ENCODE results near the gene MIB2. TPM values are rescaled to one million over a fixed set of nuclear protein-coding genes. Genes with fewer than 3 reads are reported as not detected.

The MIB2 gene
- total RNA-seq, 1 experiment from 2014 or later = 74.5 TPM

GRCh38 chr1:1620433-1621139 is 5.3 kb downstream of the MIB2 start:
- H3K27ac ChIP-seq (ENCODE audit: low read length) = no peak overlapping the region
- CTCF ChIA-PET = interaction anchor here (0.8 kb wide), 1 partner anchor 1027 kb away, joined by 3 read pairs; no protein-coding TSS in a partner anchor

More at GRCh38 chr1:1620433-1621139, 5.3 kb downstream of the MIB2 start:
- BruUV-seq (replicated peaks) = no TSS peak
- DNase-seq (ENCODE audit: low read depth, low spot score) (no peak), ATAC-seq (no peak)
- Histone ChIP-seq H3K36me3 (ENCODE audit: control insufficient read depth, insufficient read depth, low read length) (no peaks in the 10 kb centered on the region), H3K27me3 (ENCODE audit: control insufficient read depth, insufficient read depth, low read length) (no peaks in the 10 kb centered on the region), H3K9me3 (ENCODE audit: control insufficient read depth, insufficient read depth, low read depth, low read length) (no peaks in the 10 kb centered on the region), H3K4me1 (ENCODE audit: control insufficient read depth, insufficient read depth, low read length) (peaks cover 10% of the 10 kb centered on the region; the same call in 1 of the 2 replicates), H3K4me3 (ENCODE audit: low read depth in 2 of 2, low read length in 2 of 2) (no peak overlapping the region)
- POLR2A ChIA-PET = no interaction called here
- TF ChIP-seq CTCF (IDR thresholded peaks at IDR 0.05) (no peak), POLR2AphosphoS5 (IDR thresholded peaks at IDR 0.05; ENCODE audit: low read depth, low read length) (no peak), SIN3A (IDR thresholded peaks at IDR 0.05; ENCODE audit: borderline replicate concordance, insufficient read depth, low read depth, low read length) (no peak), TCF7L2 (IDR thresholded peaks at IDR 0.05; ENCODE audit: low read depth, low read length) (no peak), REST (IDR thresholded peaks at IDR 0.05; ENCODE audit: insufficient read depth in 1 of 2, low read depth in 2 of 2, low read length in 1 of 2) (no peak)
- in situ Hi-C loops (cut with HindIII; ENCODE audit: low pct_unique_long_range_greater_than_20kb, low sequenced_read_pairs) = no loop called here
- intact Hi-C loops (cut with micrococcal nuclease; ENCODE audit: unreplicated experiment) = no loop called here
